ENCODE results near the gene MEI1.
"Not testable (repeated sequence)": the region's sequence is repeated elsewhere in the genome, so short reads cannot be mapped to it uniquely, and the experiment has no call there.

The MEI1 gene

DNA sequence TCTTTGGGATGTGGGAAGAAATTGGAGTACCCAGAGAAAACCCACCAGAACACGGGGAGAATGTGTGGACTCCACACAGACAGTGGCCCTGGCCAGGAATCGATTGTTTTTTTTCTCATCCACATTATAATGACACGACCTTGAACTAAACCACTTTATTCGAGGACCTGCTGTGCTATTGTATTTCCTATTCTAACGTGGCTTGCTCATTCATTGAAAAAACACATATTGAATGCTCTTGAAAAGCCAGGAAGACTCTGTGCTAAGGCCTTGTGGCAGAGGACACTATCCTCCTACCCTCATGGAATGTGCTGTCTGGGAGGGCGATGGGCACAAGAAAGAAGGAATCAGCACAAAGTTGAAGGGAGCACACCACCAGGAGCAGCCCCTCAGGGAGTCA lies 124.5 kb downstream of the MEI1 start:
- no peak for DNase-seq

DNA sequence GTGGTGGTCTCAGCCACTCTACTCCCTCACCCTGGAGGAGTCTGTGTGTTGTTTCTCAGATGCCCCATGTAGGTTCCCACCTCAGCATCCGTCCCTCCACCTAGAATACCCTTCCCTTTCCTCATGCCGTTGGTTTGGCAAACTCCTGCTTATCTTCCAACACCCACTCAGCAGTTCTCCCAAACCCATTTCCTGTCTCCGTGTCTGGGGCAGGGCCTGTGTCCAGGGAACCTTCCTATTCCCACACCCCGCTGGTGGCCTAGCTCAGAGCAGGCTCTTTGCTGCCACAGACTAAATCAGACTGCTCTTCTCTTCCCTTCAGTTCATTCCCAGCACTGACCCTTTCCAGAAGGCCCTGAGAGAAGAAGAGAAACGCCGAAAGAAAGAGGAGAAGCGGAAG lies 126.1 kb downstream of the MEI1 start:
- DNase-seq, result no peak

DNA sequence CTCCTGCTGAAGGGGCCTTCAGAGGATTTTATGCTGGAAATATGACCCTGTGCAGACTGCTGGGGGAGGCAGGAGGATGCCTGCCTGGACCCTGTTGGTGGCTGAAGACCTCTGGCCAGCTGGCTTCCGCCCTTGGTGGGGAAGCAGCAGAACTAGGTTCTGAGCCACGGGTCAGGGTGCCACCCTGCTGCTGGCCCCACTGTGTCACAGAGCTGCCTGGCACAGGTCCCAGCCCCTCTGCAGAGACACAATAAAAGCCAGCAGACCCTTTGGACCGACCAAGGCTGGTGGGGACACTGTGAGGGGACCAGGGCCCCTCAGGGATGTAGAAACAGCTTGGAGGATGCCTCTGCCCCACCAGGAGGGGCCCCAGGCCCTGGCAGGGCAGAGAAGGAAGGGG lies 126.7 kb downstream of the MEI1 start:
- no peak for DNase-seq

DNA sequence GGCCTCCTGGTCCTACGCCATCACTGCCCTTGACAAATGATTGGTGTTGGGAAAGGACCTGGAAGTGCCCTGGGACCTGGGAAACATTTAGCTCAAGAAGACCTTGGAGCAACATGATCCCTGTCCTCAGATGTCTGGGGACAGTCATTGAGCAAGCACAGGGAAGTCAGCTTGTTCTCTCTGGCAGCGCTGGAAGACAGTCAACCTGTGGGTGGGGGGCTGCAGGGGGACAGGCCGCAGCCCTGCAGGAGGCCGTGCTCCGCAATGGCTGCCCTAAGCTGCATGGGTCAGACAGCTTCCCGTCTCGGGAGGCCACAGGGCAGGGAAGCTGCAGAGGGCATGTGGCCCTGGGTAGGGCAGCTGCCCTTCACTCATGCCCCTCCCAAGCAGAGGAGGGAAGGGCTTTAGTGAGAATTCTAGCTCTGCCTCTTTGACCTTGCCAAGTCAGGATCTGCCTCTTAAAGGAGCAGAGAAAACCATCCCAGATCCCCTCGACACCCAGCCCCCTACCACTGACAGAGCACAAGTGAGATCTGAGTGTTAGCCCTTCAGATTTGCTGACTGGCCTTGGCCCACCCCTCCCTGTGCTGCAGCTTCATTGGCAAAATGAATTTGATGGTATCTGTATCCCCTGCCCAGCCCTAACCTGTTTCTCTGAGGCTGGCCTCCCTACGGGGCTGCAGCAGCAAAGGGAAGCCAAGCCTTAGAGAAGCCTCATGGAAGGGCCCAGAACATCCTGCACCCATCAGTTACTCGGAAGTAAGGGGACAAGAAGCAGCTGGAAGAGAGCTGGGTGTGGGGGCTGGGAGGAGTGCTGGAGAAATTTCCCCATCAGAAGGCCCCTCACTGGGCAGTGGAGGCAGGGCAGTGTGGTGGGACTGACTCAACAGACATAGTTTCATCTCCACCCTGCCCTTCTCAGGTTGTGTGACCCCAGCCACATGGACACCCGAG lies 127.4 kb downstream of the MEI1 start:
- DNase-seq, result no peak

DNA sequence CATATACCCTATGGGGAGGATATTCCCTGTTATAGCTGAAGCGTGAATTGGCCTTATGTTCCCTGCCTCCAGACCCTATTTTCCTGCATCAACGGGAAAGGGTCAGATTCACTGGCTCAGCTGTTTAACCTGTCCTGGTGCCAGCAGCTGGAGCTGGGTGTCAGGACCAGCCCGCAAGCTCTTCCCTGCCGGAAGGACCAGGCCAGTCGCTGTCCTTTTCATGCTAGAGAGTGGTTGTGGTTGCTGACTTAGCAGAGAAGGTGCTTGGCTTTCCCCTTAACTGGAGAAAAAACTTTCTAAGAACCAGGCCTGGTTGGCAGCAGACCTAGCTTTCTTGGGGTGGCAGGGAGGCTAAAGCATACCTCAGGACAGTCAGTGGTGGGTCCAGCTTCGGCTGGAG lies 128.4 kb downstream of the MEI1 start:
- DNase-seq, result no peak

DNA sequence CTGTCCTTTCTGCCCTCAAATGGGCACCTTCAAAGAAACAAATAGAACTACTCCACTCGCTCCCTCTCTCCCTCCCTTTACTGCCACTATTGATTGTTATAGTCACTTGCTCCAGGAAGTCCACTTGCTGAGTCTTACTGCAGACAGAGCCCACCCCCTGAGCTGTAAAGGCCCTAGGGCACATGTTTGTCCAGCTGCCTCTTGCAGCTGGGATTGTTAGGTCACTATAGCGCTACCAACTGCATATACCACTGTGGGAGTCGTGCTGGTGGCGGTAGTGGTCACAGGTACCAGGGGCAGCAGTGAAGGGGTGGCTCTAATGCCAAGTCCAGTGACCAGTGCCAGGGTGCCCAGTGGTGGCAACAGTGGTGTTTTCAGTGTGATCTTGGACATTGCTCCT lies 129.2 kb downstream of the MEI1 start:
- no peak for DNase-seq

DNA sequence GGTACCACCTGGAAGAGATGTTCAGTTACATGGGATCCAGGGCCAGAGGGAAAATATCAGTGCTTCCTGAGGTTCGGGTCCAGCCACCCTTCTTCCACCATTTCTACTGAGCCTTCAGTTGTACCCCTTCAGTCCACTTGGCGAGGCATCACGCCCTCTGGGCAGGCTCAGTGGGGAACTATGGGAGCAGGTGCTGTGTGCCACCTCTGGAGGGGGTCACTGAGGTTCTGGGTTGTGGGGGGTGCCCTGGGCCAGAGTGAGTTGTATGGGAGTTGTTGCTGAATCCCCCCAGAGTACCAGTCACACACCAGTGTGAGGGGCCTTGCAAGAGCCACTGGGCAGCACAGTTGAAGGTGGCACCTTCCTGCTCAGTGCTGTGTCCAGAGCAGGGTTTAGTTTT lies 130.9 kb downstream of the MEI1 start:
- DNase-seq, result no peak

DNA sequence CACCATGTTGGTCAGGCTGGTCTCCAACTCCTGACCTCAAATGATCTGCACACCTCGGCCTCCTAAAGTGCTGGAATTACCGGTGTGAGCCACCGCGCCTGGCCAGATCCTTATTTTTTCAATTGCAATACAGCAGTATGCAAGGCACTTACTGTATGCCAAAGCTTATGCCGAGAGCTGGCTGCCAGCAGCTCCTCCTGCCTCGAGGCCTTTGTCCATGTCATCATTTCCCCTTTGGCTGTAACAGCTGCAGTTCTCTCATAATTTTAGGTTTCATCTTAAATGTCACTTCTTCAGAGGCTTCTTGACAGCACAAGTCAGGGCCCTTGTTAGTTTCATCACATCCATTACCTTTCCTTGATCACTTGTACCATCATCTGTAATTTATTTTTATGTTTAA lies 132.1 kb downstream of the MEI1 start:
- no peak for DNase-seq

DNA sequence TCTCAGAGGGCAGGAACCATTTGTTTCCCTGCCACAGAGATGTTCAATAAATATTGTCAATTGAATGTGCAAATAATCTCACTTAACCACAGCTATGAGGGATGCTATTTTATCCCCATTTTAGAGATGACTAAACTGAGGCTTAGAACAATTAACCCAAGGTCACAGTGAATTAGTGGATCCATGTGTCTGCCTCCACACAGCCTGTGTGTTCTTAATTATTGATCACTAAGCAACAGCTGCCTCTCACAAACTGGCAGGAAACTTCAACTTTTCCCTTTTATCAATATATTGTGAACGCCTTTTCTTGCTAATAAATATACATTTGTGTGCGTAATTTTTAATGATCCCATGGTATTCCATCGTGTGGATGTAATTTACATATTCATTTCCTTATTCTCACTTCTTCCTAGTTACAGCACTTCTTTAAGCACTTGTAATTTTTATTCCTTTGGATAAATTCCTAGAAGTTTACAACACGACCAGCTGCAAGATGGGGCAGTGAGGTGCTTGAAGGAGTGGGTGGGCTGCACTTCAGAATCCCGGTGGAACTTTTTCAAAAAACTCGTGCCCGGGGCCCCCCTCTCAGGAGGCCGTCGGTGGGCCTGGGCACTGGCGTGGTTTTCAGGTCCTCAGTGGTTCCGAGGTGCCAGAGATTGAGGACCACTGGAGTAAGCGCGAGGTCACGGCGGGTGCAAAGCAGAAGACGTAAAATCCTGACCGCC lies 132.7 kb downstream of the MEI1 start:
- no peak for DNase-seq

DNA sequence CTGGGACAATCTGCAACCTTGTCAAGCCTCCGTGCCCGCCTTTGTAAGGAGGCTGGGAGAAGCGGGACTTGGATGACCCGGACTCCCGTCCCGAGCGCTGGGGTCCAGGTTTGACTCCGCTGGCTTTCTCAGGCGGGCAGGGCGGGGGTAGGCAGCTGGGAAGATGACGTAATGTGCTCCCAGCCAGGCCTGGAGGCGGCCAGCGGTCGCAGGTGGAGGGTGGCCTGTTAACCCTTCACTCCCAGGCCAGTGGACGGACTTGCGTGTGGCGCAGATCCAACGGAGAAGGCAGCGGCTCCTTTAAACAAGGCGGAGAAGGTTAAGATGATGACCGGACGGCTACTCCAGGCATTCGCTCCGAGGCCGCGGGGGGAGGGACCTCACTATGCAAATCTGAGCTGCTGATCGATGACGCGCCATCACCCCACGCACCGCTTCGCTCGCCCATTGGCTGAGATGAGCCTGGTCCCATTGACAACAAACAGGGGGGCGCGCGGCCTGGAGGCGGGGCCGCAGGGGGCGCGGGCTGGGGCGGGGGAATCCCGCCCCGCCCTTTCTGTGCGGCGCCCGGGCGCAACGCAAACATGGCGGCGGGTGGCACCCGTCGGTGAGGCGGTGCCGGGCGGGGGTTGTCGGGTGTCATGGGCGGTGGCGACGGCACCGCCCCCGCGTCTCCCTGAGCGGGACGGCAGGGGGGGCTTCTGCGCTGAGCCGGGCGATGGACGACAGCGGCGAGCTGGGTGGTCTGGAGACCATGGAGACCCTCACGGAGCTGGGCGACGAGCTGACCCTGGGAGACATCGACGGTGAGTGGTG lies 133.5 kb downstream of the MEI1 start, which contains the start of gene SREBF2:
SREBF2 (plus strand) TSS at position 553 of the 816 bp plus-strand sequence; CDS start at position 719, 166 bp downstream.
- DNase-seq, result peak; percentile 98 to 99

DNA sequence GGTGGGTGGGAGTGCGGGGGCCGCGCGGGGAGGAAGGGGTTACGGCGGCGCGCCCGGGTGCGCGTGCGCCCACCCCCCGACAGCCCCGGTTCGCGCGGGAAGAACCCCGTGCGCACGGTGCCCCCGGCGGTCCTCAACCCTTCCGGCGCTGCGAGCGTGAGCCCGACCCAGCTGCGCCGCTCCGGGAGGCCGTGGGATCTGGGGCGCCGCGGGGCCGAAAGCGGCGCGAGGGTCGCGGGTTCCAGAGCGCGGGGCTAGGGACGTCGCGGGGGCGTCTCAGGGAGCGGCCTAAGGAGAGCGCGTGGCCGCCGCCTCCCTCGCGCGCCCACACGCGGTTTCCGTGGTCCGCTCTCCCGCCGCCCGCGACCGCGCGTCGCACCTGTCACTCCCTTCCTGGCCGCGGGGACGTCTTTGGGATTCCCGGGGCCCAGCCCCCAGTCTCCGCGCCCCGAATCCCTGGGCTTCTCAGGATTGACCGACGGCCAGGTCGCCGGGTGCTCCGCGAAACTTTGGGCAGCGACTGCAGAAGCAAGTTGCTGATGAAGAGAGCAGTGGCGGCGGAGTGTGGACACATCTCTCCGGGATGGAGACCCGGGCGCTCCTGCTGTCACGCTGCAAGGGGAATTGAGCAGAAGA lies 134.2 kb downstream of the MEI1 start:
- peak; percentile 13 to 31 for DNase-seq

DNA sequence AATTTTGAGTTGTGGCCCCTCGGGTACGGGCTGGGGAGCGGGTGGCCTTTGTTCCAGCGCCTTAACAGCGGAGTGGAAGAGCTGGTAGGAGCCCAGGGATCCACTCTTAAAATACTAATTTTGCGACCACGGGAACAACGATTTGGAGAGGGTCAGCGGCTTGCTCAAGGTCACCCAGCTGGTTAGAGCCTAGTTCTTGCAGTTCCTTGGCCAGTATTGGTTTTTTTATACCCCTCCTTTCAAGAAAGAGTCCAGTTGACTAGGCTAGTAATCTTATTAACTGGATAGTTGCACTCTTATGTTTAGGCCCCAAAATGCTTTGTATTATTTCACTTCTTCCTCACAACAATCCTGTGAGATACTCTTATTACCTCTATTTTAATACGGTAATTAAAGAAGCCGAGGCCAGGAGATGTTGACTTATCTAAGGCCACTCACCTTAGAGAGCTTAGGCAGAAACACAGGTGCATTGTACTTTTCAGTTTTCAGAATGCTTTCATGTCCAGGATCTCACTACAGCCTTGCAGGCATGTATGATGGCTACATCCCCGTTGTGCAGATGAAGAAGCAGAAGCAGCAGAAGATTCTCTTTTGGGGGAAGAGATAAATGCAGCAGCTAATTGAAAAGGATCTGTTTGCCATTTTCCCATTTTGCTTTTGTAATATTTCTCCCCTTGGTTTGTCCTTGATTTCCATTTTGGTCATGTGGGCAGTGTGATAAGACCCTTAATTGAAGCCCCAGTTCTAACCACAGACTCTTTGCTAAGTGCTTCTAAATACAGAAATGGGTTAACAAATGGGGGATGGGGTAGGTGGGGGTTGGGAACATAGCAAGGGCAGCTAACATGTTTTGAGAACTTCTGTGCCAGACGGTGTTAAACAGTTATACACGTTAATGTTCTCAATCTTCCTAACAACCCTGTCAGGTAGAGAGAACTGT lies 135.0 kb downstream of the MEI1 start:
- no peak for DNase-seq

DNA sequence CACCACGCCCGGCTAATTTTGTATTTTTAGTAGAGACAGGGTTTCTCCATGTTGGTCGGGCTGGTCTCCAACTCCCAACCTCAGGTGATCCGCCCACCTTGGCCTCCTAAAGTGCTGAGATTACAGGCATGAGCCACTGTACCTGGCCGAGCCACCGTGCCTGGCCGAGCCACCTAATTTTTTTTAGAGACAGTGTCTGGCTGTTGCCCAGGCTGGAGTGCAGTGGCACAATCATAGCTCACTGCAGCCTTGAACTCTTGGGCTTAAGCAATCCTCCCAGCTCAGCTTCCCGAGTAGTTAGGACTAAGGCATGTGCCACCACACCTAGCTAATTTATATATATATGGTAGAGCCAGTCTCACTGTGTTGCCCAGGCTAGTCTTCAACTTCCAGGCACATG lies 136.2 kb downstream of the MEI1 start:
- DNase-seq, result not testable (repeated sequence)

DNA sequence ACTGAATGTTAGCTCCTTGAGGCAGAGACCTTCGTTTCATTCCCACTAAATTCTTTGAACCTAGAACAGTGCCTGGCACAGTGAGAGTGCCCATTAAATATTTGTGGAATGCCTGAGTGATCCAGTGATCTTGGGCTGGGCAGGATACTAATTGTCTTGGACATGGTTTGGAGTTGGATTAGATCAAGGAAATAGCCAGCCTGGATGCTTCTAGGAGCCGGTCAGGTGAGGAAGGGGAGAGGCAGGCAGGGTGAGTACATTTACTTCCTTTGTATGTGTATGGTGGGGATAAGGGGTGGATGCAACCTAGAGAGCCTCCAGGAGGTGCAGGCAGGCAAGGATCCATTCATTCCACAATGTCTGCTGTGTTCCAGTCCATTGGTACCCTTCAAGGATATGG lies 137.2 kb downstream of the MEI1 start:
- DNase-seq, result no peak

DNA sequence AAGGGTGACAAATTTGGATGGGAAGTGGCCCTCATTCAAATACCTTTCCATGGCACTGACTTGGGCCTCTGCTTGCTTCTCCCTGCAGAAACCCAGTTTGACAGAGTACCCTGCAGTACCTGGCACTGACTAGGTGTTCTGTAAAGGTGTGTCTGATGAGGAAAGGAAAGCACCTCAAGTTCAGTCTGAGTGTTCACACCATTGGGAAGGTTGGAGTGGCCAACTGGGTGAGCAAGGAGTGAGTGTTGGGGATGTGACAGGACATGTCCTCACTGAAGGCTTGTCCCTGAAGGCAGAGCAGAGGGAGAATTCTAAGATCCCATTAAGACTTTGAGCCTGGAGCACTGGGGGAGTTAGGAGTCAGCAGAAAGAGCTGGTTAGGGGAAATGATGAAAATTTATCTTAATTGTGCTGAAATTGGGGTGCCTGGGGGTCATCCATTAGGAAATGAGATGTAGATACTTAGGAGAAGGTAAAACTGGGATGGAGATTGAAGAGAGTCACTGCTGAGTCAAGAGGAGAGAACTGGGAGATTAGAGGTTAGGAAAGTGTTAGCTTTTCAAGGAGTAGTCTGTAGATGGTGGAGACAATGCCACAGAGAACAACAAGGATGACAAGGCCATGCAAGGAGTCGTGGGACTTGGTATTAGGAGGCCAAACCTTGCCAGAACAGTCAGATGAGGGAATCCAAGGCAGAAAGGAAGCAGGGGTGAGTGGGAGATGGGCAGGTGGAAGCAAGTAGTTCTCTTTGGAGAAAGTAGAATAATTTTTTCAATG lies 139.7 kb downstream of the MEI1 start:
- no peak for DNase-seq

DNA sequence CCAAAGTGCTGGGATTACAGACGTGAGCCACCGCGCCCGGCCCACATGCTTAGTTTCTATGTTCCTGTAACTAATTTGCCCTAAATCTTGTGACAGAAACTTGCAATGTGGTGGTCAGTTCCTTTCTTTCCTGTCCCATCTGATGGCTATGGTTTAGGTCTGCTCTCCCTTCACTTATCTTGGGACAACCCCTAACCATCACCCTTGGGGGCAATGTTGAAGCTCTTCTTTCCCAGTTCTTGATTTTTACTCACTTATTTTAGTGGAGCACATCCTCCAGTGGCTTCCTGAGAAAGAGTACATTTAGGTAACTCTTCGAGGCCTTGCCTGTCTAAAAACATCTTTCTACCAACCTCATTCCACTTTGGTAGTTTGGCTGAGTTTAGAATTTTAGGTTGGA lies 140.9 kb downstream of the MEI1 start:
- no peak for DNase-seq

DNA sequence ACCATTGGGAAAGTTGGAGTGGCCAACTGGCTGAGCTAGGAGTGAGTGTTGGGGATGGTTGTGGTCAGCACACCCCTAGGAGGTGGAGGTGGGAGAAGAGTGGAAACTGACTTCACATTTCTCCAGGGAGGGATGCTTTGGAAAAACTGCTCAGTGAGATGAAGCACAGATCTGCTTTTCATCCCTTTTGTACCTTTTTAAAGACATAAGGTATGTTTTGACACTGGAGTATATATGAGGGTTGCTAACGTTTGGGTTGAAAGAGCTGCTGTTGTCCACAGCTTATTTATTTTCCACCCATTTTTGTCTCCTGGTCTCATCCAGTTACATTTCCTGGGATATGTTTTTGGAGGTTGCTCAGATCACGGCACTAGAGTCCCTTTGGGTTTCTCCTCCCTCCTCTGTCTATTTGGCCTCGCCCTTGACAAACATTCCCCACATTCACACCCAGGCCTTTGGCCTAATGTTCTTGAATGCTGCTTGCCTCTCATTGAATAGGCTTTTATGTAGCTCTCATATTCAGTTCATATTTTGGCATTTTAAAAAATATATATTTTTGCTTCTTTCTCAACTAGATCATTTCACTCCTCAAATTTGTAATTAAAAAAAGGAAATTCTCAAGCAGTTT lies 141.9 kb downstream of the MEI1 start:
- DNase-seq, result no peak

DNA sequence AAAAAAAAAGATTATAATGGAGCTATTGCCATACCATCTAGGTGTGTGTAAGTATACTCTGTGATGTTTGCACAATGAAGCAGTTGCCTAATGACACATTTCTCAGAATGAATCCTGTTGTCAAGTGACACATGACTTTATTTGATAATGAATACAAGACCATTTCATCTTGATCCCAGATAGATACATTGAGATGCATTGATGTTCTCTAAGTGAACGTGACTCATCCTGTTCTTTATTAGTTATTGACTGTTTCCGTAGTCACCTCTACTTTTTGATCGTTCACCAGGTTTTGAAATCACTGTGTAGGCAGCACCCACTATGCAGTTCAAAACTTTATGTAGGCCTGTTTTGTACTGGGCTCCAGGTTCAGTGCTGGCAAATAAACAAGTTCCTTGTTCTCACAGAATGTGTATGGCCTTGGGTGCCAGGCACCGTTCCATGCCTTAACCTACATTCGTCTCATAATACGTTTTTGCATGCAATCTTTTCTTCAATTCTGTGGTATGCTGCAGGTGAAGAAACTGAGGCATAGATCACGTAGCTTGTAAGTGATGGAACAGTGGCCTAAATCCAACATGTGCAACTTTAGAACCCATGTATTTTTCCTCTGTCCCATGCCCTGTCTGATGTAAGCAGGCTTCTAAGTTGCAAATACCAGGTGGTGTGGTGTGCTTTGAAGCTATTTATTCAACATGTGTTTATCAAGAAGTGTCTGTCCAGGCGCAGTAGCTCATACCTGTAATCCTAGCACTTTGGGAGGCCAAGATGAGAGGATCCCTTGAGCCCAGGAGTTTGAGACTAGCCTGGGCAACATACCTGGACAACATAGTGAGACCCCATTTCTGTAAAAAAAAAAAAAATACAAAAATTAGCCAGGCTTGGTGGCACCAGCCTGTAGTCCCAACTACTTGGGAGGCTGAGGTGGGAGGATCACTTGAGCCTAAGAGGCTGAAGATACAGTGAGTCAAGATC lies 144.0 kb downstream of the MEI1 start:
- DNase-seq, result no peak

DNA sequence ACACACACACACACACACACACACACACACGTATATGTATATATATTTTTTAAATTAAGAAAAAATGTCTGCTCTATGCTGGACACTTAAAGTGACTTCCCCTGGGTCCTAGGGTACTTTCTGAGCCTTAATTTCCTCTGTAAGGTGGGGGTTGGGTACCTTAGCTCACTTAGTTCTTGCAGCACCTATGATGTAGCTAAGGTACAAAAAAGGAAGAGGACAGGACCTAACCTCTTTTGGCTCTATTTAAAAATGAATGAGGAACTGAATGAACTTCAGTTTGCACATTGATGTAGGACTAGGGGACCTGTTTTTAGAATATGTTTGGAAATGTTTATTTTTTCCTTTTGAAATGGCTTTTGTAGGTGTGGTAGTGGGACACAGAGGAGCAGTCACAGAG lies 144.7 kb downstream of the MEI1 start:
- DNase-seq, result no peak

Data from activated CD4-positive, alpha-beta T cell treated with anti-CD3 and anti-CD28 coated beads, Interleukin-2, amount 50 U/mL, for 4 hours (primary cell).